ENCODE results near the gene CFAP299. TPM values are rescaled to one million over a fixed set of nuclear protein-coding genes. Genes with fewer than 3 reads are reported as not detected.

CFAP299 gene
- polyA plus RNA-seq, 2 of the 4 experiments (the other 2 are of a cell fraction), result not detected

GRCh38 chr4:80967346-80967745, 631.8 kb downstream of the CFAP299 start:
- H3K4me2 ChIP-seq, result no peak overlapping the region
- ATAC-seq (no peak), DNase-seq (ENCODE audit: low read depth in 1 of 2, low spot score in 1 of 2) (no peak), FAIRE-seq (no peak)
- WGBS (ENCODE audit: missing lambda C conversion rate), result 48% methylated on average over 4 of the region's 4 CpGs
- CTCF ChIA-PET, result no interaction called here
- TF ChIP-seq MYC (IDR thresholded peaks at IDR 0.05; ENCODE audit: borderline replicate concordance, low read length) (no peak), EHF (CRISPR knock-in tag; IDR thresholded peaks at IDR 0.05) (no peak), MAX (IDR thresholded peaks at IDR 0.05) (no peak), FOSB (CRISPR knock-in tag; IDR thresholded peaks at IDR 0.05) (no peak), ESRRA (IDR thresholded peaks at IDR 0.05; ENCODE audit: borderline replicate concordance, low read length) (no peak), BCL3 (IDR thresholded peaks at IDR 0.05) (no peak), HES2 (IDR thresholded peaks at IDR 0.05) (no peak), FOSL2 (IDR thresholded peaks at IDR 0.05) (no peak), FOSL2 (CRISPR knock-in tag; IDR thresholded peaks at IDR 0.05) (no peak)
- no peaks in the 10 kb centered on the region for H3K9me3 ChIP-seq
- no peak overlapping the region for H3K4me3 ChIP-seq
- POLR2A ChIA-PET, result no interaction called here
- no peak overlapping the region for H3K27ac ChIP-seq
- H3K4me1 ChIP-seq, result no peaks in the 10 kb centered on the region

- FAIRE-seq (no peak), ATAC-seq (no peak), DNase-seq (ENCODE audit: low read depth in 1 of 2, low spot score in 1 of 2) (no peak)
- H3K4me2 ChIP-seq, result no peak overlapping the region
- no peaks in the 10 kb centered on the region for H3K4me1 ChIP-seq
- TF ChIP-seq JUN (IDR thresholded peaks at IDR 0.05) (no peak), MAX (IDR thresholded peaks at IDR 0.05) (no peak), FOXS1 (CRISPR knock-in tag; IDR thresholded peaks at IDR 0.05) (no peak), E2F6 (IDR thresholded peaks at IDR 0.05; ENCODE audit: borderline replicate concordance, low read depth) (no peak), TFCP2L1 (CRISPR knock-in tag; IDR thresholded peaks at IDR 0.05) (no peak), NPAS2 (CRISPR knock-in tag; IDR thresholded peaks at IDR 0.05; ENCODE audit: borderline replicate concordance) (no peak), SREBF2 (IDR thresholded peaks at IDR 0.05) (no peak), EHMT2 (IDR thresholded peaks at IDR 0.05; ENCODE audit: low read depth) (no peak), HOXA7 (CRISPR knock-in tag; IDR thresholded peaks at IDR 0.05) (no peak), TP53 (CRISPR knock-in tag; IDR thresholded peaks at IDR 0.05) (no peak), PHF8 (IDR thresholded peaks at IDR 0.05; ENCODE audit: borderline replicate concordance, low read depth) (no peak), SMC3 (IDR thresholded peaks at IDR 0.05) (no peak), ZSCAN20 (CRISPR knock-in tag; IDR thresholded peaks at IDR 0.05) (no peak), MYC (IDR thresholded peaks at IDR 0.05; ENCODE audit: borderline replicate concordance, low read length) (no peak), CHD4 (IDR thresholded peaks at IDR 0.05; ENCODE audit: borderline replicate concordance) (no peak)
- 3% methylated on average over 3 of the region's 3 CpGs for WGBS (ENCODE audit: missing lambda C conversion rate)
- no peak overlapping the region for H3K27ac ChIP-seq
- no peaks in the 10 kb centered on the region for H3K9me3 ChIP-seq
- no peak overlapping the region for H3K4me3 ChIP-seq
- ChIA-PET POLR2A (no interaction called here), CTCF (interaction anchor here (1.0 kb wide), 1 partner anchor 10 kb away, joined by 3 read pairs; no protein-coding TSS in a partner anchor)
Measured at GRCh38 chr4:80980239-80980638, 644.7 kb downstream of the CFAP299 start.

- no peak for DNase-seq (ENCODE audit: low read depth in 1 of 2, low spot score in 1 of 2)
- no peak overlapping the region for H3K4me3 ChIP-seq
- H3K9me3 ChIP-seq, result no peaks in the 10 kb centered on the region
- no peak overlapping the region for H3K4me2 ChIP-seq
- FAIRE-seq, result no peak
- no peak for ATAC-seq
- CTCF ChIA-PET, result no interaction called here
- no peak overlapping the region for H3K27ac ChIP-seq
- POLR2A ChIA-PET, result no interaction called here
- H3K4me1 ChIP-seq, result no peaks in the 10 kb centered on the region
- TF ChIP-seq HMGXB4 (CRISPR knock-in tag; IDR thresholded peaks at IDR 0.05; ENCODE audit: borderline replicate concordance), result no peak
- no peak for TF ChIP-seq ELK1 (IDR thresholded peaks at IDR 0.05; ENCODE audit: low read depth, low read length)
- TF ChIP-seq FOXS1 (CRISPR knock-in tag; IDR thresholded peaks at IDR 0.05), result no peak
- TF ChIP-seq RFX5 (IDR thresholded peaks at IDR 0.05), result no peak
Measured at GRCh38 chr4:80986011-80986410, 650.5 kb downstream of the CFAP299 start.

All from A549 (cell line).